ENCODE results near the gene VPS13D.

VPS13D gene

DNA sequence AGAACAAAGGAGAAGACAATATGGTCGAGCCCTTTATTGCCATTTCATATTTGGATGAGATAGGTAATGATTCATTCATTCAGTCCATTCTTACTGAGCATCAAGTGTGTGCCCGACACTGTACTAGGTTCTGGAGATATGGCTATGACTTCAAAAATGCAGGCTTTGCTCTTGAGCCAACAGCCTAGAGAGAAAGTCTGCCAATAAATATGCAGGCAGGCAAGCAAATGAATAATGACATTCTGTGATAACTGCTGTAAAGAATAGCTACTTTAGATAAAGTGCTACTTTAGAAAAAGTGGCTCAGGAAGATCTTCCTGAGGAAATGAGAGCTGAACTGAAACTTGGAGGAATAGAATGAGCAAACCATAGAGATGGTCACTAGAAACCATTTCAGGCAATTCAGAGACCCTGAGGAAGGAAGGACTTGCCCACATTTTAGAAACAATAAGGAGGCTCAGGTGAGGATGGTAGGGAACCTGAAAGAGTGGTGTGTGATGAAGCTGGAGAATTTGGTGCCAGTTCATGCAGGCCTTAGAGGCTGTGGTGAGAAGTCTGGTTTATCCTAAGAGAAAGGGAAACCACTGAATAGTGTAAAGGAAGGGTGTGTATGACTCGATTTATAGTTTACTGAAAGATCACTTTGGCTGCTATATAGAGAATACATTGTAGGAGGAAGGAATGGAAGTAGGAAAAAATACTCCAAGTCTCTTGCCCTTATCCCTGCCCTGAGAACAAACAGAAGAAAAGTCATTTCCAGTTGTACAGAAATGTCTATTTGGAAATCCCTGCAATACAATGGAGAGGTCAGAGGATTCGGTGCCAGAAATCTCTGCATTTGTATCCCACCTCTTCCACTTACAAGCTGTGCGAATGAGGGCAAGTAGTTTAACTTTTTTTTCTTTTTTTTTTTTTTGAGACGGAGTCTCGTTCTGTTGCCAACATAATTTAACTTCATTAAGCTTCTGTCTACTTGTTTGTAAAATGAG is 167.9 kb downstream of the VPS13D start:
- Histone ChIP-seq H3K36me3 (ENCODE audit: insufficient read depth, low read length) (no peaks in the 10 kb centered on the region), H3K9ac (ENCODE audit: low read length) (no peak overlapping the region), H3K27me3 (ENCODE audit: insufficient read depth, low read length) (no peaks in the 10 kb centered on the region), H3K4me3 (ENCODE audit: low read depth, low read length, poor library complexity, severe bottlenecking) (no peak overlapping the region), H2AFZ (ENCODE audit: low read length) (no peak overlapping the region), H3K9me2 (ENCODE audit: low read depth, low read length) (no peaks in the 10 kb centered on the region), H3K79me2 (ENCODE audit: insufficient read depth, low read length) (no peaks in the 10 kb centered on the region), H3K4me2 (ENCODE audit: low read length) (no peak overlapping the region), H3K27ac (ENCODE audit: low read depth, low read length, poor library complexity, severe bottlenecking) (no peak overlapping the region), H4K20me1 (ENCODE audit: insufficient read depth, low read length) (no peaks in the 10 kb centered on the region), H3F3A (ENCODE audit: insufficient read depth, low read length) (no peaks in the 10 kb centered on the region), H3K4me1 (ENCODE audit: insufficient read depth, low read length, severe bottlenecking) (no peaks in the 10 kb centered on the region), H3K9me3 (ENCODE audit: low read length) (no peaks in the 10 kb centered on the region)
- TF ChIP-seq, protein P1, sequence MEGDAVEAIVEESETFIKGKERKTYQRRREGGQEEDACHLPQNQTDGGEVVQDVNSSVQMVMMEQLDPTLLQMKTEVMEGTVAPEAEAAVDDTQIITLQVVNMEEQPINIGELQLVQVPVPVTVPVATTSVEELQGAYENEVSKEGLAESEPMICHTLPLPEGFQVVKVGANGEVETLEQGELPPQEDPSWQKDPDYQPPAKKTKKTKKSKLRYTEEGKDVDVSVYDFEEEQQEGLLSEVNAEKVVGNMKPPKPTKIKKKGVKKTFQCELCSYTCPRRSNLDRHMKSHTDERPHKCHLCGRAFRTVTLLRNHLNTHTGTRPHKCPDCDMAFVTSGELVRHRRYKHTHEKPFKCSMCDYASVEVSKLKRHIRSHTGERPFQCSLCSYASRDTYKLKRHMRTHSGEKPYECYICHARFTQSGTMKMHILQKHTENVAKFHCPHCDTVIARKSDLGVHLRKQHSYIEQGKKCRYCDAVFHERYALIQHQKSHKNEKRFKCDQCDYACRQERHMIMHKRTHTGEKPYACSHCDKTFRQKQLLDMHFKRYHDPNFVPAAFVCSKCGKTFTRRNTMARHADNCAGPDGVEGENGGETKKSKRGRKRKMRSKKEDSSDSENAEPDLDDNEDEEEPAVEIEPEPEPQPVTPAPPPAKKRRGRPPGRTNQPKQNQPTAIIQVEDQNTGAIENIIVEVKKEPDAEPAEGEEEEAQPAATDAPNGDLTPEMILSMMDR (IDR thresholded peaks at IDR 0.05; ENCODE audit: low read length), result no peak
- no peak for TF ChIP-seq EZH2 (IDR thresholded peaks at IDR 0.05; ENCODE audit: borderline replicate concordance, low read length)

DNA sequence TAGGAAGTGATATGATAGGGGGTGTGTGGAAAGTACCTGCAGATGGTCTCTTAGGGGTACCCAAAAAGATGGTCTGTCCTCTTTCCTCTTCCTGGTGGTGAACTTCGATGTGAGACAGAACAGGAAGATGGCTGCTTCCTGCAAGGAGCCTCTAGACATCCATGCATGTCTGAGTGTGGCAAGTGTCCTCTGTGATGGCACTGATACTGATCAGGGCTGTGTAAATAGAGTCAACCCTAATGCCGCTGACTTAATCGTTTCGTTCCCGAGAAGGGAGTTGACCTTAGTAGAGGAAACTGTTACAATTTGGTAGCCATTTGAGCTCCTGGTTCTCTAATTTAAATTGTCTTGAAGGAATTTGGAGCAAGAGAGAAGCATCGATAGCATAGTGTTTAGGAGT is 168.6 kb downstream of the VPS13D start:
- Histone ChIP-seq H3K4me2 (ENCODE audit: low read length) (no peak overlapping the region), H3K9me2 (ENCODE audit: low read depth, low read length) (no peaks in the 10 kb centered on the region), H4K20me1 (ENCODE audit: insufficient read depth, low read length) (no peaks in the 10 kb centered on the region)

DNA sequence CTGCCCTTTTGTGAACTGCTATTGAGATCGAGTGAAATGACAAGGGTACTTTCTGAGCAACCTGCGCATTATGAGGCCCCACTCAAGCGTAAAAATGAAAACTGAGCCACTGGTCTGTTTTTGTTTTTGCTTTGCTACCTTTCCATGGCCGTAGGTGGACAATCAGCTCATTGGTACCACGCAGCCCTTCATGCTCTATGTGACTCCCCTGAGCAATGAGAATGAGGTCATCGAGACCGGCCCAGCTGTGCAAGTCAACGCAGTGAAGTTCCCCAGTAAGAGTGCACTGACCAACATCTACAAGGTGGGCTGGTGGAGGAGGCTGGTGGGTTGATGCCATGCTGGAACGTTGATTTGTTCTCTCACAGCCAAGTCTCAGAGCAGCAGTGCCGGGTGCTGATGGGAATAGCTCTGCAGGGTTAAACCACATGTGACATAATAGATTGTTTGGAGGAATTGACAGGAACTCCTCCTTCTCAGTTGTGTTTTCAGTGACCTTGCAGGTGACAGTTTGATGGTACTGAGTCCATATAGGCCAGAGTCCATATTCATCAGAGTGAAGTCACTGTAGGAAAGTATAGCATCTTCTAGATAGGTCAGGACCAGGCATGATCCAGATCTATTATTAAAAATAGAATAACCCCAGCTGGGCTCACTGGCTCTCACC is 170.3 kb downstream of the VPS13D start:
- H3K4me2 ChIP-seq (ENCODE audit: low read length), result no peak overlapping the region
- no peaks in the 10 kb centered on the region for H3K9me2 ChIP-seq (ENCODE audit: low read depth, low read length)
- H4K20me1 ChIP-seq (ENCODE audit: insufficient read depth, low read length), result no peaks in the 10 kb centered on the region
- no peaks in the 10 kb centered on the region for H3K79me2 ChIP-seq (ENCODE audit: insufficient read depth, low read length)
- no peaks in the 10 kb centered on the region for H3K9me3 ChIP-seq (ENCODE audit: low read length)
- no peaks in the 10 kb centered on the region for H3K27me3 ChIP-seq (ENCODE audit: insufficient read depth, low read length)
- no peak overlapping the region for H3K4me3 ChIP-seq (ENCODE audit: low read depth, low read length, poor library complexity, severe bottlenecking)
- H3K4me1 ChIP-seq (ENCODE audit: insufficient read depth, low read length, severe bottlenecking), result no peaks in the 10 kb centered on the region
- no peak for TF ChIP-seq EZH2 (IDR thresholded peaks at IDR 0.05; ENCODE audit: borderline replicate concordance, low read length)
- TF ChIP-seq, protein P1 (IDR thresholded peaks at IDR 0.05; ENCODE audit: low read length), result no peak
- H2AFZ ChIP-seq (ENCODE audit: low read length), result no peak overlapping the region
- 0 out of 2 replicates have a peak, but pooled peaks cover 15% of the 10 kb centered on the region for H3K36me3 ChIP-seq (ENCODE audit: insufficient read depth, low read length)
- no peak overlapping the region for H3K9ac ChIP-seq (ENCODE audit: low read length)
- H3K27ac ChIP-seq (ENCODE audit: low read depth, low read length, poor library complexity, severe bottlenecking), result no peak overlapping the region
- no peaks in the 10 kb centered on the region for H3F3A ChIP-seq (ENCODE audit: insufficient read depth, low read length)

More for the DNA sequence above, 168.6 kb downstream of the VPS13D start:
- Histone ChIP-seq H2AFZ (ENCODE audit: low read length) (no peak overlapping the region), H3K4me3 (ENCODE audit: low read depth, low read length, poor library complexity, severe bottlenecking) (no peak overlapping the region), H3K79me2 (ENCODE audit: insufficient read depth, low read length) (no peaks in the 10 kb centered on the region), H3K36me3 (ENCODE audit: insufficient read depth, low read length) (no peaks in the 10 kb centered on the region), H3K9me3 (ENCODE audit: low read length) (no peaks in the 10 kb centered on the region), H3K4me1 (ENCODE audit: insufficient read depth, low read length, severe bottlenecking) (no peaks in the 10 kb centered on the region), H3K27me3 (ENCODE audit: insufficient read depth, low read length) (no peaks in the 10 kb centered on the region), H3F3A (ENCODE audit: insufficient read depth, low read length) (no peaks in the 10 kb centered on the region), H3K27ac (ENCODE audit: low read depth, low read length, poor library complexity, severe bottlenecking) (no peak overlapping the region), H3K9ac (ENCODE audit: low read length) (no peak overlapping the region)
- TF ChIP-seq EZH2 (IDR thresholded peaks at IDR 0.05; ENCODE audit: borderline replicate concordance, low read length), result no peak
